Urinary bladder (tissue), 4 donors: ENCODE results near the gene KIFC1. TPM values are rescaled to one million over a fixed set of nuclear protein-coding genes. Genes with fewer than 3 reads are reported as not detected.
A peak's percentile ranks its signal among the peaks of the same experiment; 100 is the strongest.
"Not testable (repeated sequence)": the region's sequence is repeated elsewhere in the genome, so short reads cannot be mapped to it uniquely, and the experiment has no call there.

Experiments used
- DNase-seq: peaks from one replicate; pipeline ENCODE4 v3.0.0-alpha.2; 2015; ENCODE audit errors: extremely low spot score
- H3K27ac ChIP-seq: one replicate; pipeline ENCODE4 v1.5.1; 2013; ENCODE audit warnings: low read depth, mild to moderate bottlenecking, moderate library complexity
- H3K36me3 ChIP-seq: one replicate; pipeline ENCODE4 v1.6.1; 2013; ENCODE audit warnings: mild to moderate bottlenecking, moderate library complexity; ENCODE audit not compliant: insufficient read depth
- H3K4me1 ChIP-seq: one replicate; pipeline ENCODE4 v1.6.1; 2013; ENCODE audit warnings: mild to moderate bottlenecking, moderate library complexity; ENCODE audit not compliant: insufficient read depth
- H3K4me3 ChIP-seq: one replicate; pipeline ENCODE4 v1.5.1; 2013; ENCODE audit warnings: low read depth, low read length
- WGBS: extraction: QIAGEN DNeasy Blood & Tissue Kit; methylation state at CpG from one replicate; pipeline ENCODE4 v1.1.7; 2013; 5-methylcytosine and 5-hydroxymethylcytosine counted together
- polyA plus RNA-seq: library from polyadenylated mRNA; stranded (reverse); fragments of 200-250 nt; gene quantifications from one replicate; pipeline ENCODE4 v1.2.3, GENCODE V29; 2013
- total RNA-seq: library from RNA; depleted of rRNA; stranded (reverse); fragments of >200 nt; gene quantifications from one replicate; pipeline ENCODE4 v1.2.3, GENCODE V29; 2014
- donor health status: healthy with polysubstance abuse.
- donor health status: healthy.

The KIFC1 gene
- total and polyA plus RNA-seq, 2 donors, result 1.2 to 7.5 TPM

DNA sequence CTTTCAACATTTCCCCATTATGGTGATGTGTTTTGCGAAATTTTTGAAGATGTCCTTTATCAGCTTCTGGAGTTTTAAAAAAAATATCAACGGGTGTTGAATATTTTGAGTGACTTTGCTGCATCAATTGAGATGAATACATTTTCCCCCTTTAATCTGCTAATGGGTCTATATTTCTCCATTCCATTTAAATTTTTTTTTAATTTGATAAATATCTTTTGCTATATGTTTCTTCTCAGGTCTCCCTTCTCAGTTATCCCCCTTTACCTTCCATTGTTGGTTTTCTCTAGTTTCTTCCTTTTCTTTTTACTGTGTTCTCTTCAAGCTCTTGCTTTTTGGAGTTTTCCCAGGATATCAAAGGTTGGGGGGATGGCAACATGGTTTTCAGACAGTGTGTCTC, 1.4 kb upstream of the KIFC1 start:
- no peaks in the 10 kb centered on the region for H3K36me3 ChIP-seq
- no peak overlapping the region for H3K27ac ChIP-seq
- no peak overlapping the region for H3K4me3 ChIP-seq
- no peaks in the 10 kb centered on the region for H3K4me1 ChIP-seq
- WGBS, result 93% methylated on average over 2 of the region's 2 CpGs
- no peak for DNase-seq

DNA sequence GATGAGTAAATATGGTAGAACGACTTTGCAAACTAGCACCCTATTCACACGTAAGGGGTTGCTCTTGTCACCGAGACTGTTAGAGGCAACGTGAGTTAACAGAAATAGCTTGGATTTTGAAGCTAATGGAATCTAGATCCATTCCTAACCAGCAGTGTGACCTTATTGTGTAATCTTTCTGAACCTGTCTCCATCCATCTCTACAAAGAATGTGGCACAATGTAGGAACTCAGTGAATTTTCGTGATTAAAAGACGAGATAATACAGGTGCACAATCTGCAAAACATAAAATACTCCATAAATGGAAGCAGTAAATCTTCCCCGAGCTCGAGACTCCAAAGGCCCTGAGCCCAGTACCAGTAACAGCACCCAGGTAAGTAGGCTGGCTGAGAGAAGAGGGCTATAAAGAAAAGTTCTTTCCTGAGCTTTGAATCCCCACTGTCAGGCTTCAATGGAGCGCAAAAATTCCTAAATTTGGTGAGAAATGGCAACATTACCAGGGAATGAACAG, 801 bp upstream of the KIFC1 start:
- Histone ChIP-seq H3K4me1 (no peaks in the 10 kb centered on the region), H3K4me3 (no peak overlapping the region), H3K36me3 (no peaks in the 10 kb centered on the region), H3K27ac (peak overlapping the region; percentile 85)
- DNase-seq, result no peak
- 72% methylated on average over 9 of the region's 9 CpGs for WGBS

DNA sequence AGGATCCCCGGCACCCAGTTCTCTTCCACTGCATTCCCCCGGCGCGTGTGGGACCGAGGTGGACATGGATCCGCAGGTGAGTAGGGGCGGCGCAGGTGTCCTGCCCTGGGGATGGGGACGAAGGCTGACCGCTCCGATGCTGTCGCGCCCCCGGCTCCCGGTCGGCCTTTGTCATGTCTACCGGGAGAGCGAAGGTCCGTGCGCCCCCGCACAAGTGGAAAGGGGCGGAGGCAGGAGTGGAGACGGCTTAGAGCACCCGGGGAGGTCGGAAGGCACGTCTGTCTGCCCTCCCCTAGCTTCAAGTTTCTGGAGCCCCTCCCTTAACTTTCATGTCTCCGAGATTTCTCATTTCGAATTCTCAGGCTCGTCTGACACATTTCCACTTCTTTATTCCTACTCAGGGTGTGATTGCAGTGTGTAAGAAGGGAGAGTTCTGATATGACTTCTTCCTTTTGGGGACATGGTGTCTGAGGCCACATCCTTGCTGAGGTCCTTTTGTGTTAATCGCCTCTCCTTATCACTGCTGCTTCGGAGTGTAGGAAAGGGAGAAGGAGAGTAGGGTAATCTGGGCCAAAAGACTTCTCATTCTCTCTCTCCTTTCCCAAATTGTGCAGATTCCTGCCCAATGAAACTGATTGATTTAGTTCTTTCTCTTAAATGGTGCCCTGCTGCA, 435 bp downstream of the KIFC1 start:
- no peaks in the 10 kb centered on the region for H3K4me1 ChIP-seq
- no peaks in the 10 kb centered on the region for H3K36me3 ChIP-seq
- DNase-seq, result no peak
- H3K27ac ChIP-seq, result peak overlapping the region; percentile 60
- peak overlapping the region; percentile 9 for H3K4me3 ChIP-seq
- WGBS, result under 1% methylated on average over 31 of the region's 31 CpGs

DNA sequence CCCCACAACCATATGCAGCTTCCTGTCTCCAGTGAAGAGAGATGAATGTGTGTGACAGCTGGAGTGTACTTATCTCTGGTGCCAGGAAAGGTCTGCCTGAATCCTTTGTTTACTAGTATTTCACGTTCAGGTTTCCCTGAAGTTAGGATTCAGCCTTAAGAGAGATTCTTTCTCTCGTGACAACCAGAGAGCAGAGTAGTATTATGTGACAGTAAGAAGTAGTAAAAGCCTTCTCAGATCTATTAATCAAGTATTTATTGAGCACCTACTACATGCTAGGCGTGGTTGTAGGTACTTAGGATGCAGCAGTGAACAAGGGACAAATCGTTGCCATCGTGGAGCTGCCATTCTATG, 949 bp downstream of the KIFC1 start:
- Histone ChIP-seq H3K36me3 (no peaks in the 10 kb centered on the region), H3K4me1 (no peaks in the 10 kb centered on the region), H3K4me3 (no peak overlapping the region), H3K27ac (no peak overlapping the region)
- 37% methylated on average over 5 of the region's 5 CpGs for WGBS
- no peak for DNase-seq

DNA sequence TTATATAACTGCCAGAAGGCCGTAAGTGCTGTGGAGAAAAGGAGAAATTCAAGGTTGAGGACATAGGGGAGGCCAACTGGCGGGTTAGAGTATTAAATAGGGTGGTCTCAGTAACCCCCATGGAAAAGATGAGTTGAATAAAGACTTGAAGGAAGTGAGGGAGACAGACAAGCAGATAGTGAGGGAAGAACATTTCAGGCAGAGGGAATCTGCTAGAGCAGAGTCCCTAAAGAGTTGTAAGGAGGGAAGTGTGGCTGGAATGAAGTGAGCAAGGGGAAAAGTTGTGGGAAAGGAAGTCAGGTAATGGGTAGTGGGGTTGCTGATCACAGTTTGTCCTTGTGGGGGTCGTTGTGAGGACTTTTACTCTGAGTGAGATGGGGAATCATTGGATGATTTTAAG, 1.4 kb downstream of the KIFC1 start:
- WGBS, result 57% methylated on average over 3 of the region's 3 CpGs
- no peaks in the 10 kb centered on the region for H3K36me3 ChIP-seq
- H3K4me1 ChIP-seq, result no peaks in the 10 kb centered on the region
- H3K27ac ChIP-seq, result no peak overlapping the region
- no peak overlapping the region for H3K4me3 ChIP-seq
- DNase-seq, result no peak

DNA sequence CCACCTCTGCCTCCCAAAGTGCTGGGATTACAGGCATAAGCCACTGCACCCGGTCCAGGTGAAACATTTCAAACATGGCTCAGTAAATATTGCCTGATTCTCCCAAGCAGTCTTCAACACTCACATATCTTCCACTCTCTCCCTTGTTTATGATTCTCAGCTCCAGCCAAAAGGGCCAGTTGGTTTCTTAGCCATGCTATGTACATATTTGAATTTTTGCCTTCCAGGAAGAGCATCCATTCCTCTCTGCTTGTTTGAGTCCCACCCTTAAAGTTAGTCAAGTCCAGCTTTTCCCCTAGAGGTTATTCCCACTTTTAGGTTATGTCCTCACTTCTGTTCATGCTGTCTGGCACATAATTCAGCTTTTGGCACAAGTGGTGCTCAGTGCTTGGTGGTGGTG, 5.9 kb downstream of the KIFC1 start:
- no peaks in the 10 kb centered on the region for H3K4me1 ChIP-seq
- no peak for DNase-seq
- WGBS, result 43% methylated on average over 1 of the region's 1 CpG
- H3K36me3 ChIP-seq, result no peaks in the 10 kb centered on the region
- no peak overlapping the region for H3K4me3 ChIP-seq
- no peak overlapping the region for H3K27ac ChIP-seq

DNA sequence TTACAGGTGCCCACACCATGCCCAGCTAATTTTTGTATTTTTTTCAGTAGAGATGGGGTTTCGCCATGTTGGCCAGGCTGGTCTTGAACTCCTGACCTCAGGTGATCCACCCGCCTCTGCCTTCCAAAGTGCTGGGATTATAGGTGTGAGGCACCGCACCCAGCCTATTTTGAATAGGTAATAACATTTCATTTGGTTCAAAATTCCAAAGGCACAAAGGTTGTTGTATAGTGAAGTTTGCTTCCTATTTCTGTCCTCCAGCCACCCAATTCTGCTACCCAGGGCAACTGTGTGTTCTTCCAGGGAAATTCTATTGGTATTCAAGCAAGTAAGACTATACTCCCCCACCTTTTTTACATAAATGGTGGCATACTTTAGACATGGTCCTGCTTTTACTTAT, 7.0 kb downstream of the KIFC1 start:
- not testable (repeated sequence) for H3K27ac ChIP-seq, H3K4me1 ChIP-seq, H3K4me3 ChIP-seq, H3K36me3 ChIP-seq, DNase-seq
- 94% methylated on average over 3 of the region's 3 CpGs for WGBS

DNA sequence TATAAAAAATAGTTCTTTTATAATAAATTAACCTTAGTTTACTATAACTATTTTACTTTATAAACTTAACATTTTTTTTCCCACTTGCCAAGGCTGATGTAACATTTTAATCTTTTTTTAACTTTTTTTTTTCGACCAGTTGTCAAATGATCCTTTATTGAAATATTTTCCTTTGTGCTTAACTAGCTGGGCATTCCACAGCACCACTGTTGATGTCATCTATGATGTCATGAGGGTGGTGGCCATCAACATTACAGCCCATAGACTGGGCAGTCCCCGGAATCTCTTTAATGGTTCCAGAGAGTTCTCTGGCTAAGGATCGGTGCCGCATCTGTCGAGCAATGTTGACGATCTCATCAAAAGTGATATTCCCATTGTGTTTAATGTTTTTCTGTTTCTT, 8.3 kb downstream of the KIFC1 start:
- H3K4me3 ChIP-seq, H3K4me1 ChIP-seq, DNase-seq, H3K36me3 ChIP-seq, H3K27ac ChIP-seq: not testable (repeated sequence)
- WGBS, result 95% methylated on average over 6 of the region's 6 CpGs

DNA sequence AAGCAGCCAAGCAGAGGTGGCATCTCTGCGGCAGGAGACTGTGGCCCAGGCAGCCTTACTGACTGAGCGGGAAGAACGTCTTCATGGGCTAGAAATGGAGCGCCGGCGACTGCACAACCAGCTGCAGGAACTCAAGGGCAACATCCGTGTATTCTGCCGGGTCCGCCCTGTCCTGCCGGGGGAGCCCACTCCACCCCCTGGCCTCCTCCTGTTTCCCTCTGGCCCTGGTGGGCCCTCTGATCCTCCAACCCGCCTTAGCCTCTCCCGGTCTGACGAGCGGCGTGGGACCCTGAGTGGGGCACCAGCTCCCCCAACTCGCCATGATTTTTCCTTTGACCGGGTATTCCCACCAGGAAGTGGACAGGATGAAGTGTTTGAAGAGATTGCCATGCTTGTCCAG, 13.3 kb downstream of the KIFC1 start:
- no peak for DNase-seq
- Histone ChIP-seq H3K36me3 (no peaks in the 10 kb centered on the region), H3K4me3 (no peak overlapping the region), H3K27ac (no peak overlapping the region), H3K4me1 (no peaks in the 10 kb centered on the region)
- WGBS, result 95% methylated on average over 17 of the region's 17 CpGs

DNA sequence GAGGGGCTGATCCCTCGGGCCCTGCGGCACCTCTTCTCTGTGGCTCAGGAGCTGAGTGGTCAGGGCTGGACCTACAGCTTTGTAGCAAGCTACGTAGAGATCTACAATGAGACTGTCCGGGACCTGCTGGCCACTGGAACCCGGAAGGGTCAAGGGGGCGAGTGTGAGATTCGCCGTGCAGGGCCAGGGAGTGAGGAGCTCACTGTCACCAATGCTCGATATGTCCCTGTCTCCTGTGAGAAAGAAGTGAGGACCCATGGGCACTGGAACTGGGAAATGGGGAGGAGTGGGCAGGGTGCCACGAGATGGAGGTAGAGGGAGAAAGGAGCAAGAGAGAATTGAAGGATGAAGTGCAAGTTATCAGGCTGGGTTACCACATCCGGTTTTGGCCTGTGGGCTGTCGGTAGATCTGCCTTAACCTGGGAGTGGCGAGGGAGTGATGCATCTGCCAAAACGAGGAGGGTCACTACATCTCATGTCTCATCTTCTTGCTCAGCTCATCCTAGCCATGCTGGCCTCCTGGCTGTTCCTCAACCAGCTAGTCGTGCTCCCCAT, 13.8 kb downstream of the KIFC1 start:
- H3K4me3 ChIP-seq, result no peak overlapping the region
- WGBS, result 92% methylated on average over 15 of the region's 15 CpGs
- no peak for DNase-seq
- H3K27ac ChIP-seq, result no peak overlapping the region
- no peaks in the 10 kb centered on the region for H3K4me1 ChIP-seq
- no peaks in the 10 kb centered on the region for H3K36me3 ChIP-seq

DNA sequence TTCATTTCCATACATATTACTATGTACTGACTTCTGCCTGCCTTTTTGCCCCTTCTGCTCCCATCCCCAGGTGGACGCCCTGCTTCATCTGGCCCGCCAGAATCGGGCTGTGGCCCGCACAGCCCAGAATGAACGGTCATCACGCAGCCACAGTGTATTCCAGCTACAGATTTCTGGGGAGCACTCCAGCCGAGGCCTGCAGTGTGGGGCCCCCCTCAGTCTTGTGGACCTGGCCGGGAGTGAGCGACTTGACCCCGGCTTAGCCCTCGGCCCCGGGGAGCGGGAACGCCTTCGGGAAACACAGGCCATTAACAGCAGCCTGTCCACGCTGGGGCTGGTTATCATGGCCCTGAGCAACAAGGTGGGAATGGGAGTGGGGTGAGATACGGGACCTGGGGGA, 14.5 kb downstream of the KIFC1 start:
- no peak for DNase-seq
- Histone ChIP-seq H3K36me3 (no peaks in the 10 kb centered on the region), H3K4me3 (no peak overlapping the region), H3K27ac (no peak overlapping the region), H3K4me1 (no peaks in the 10 kb centered on the region)
- WGBS, result 94% methylated on average over 17 of the region's 17 CpGs

DNA sequence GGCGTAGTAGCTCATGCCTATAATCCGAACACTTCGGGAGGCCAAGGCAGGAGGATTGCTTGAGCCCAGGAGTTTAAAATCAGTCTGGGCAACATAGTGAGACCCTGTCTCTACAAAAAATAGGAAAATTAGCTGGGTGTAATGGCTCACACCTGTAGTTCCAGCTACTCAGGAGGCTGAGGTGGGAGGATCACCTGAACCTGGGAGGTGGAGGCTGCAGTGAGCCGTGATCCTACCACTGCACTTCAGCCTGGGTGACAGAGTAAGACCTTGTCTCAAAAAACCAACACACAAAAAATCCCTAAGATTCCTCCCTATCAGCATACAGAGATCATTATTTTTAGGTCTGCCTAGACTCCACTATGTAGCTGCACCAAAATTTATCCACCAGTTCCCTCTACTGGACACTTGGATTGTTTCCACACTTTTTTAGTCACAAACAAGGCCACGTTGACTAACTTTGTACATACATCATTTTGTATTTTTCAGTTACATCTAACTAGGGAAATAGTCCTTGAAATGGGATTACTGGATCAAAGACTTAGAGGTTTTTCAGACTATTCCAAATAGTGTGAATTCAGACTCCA, 15.6 kb downstream of the KIFC1 start:
- no peaks in the 10 kb centered on the region for H3K4me1 ChIP-seq
- DNase-seq, result no peak
- H3K4me3 ChIP-seq, result no peak overlapping the region
- no peaks in the 10 kb centered on the region for H3K36me3 ChIP-seq
- WGBS, result 81% methylated on average over 5 of the region's 5 CpGs
- H3K27ac ChIP-seq, result no peak overlapping the region

DNA sequence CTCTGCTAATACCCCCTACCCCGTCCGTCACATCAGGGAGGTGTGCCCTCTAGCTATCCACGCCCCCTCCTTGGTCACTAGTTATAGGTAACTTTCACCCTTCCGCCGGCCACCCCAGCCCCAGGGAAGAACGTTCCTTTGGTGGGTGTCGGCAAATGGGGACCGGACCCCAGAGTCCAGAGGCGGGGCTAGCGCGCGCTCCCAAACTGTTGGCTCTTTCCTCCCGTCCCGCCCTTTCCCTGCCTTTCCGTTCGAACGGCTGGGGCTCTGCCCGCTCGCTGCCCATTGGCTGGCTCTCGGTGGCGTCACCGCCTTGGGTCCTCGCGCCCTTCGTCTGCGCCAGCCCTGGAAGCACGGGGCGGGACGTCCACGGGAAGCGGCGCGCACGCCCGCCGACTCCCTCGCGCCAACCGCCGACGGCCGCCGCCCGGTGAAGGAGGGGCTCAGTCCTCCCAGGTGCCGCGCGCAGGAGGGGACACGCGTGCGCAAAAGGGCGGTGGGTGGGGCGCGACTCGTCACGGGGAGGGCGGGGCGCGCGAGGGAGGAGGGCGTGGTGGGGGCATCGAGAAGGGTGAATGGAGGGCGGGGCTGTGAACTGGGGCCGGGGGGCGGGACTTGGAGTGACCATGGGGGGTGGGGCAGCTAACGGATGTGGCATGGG, 18.6 kb downstream of the KIFC1 start:
- peak; percentile 89 for DNase-seq
- no peaks in the 10 kb centered on the region for H3K36me3 ChIP-seq
- H3K4me3 ChIP-seq, result peak overlapping the region; percentile 92
- peak overlapping the region; percentile 95 for H3K27ac ChIP-seq
- no peaks in the 10 kb centered on the region for H3K4me1 ChIP-seq
- under 1% methylated on average over 65 of the region's 65 CpGs for WGBS
